ENCODE measurements around the gene ADI1.
"Not testable (repeated sequence)": the region's sequence is repeated elsewhere in the genome, so short reads cannot be mapped to it uniquely, and the experiment has no call there.

Gene ADI1

DNA sequence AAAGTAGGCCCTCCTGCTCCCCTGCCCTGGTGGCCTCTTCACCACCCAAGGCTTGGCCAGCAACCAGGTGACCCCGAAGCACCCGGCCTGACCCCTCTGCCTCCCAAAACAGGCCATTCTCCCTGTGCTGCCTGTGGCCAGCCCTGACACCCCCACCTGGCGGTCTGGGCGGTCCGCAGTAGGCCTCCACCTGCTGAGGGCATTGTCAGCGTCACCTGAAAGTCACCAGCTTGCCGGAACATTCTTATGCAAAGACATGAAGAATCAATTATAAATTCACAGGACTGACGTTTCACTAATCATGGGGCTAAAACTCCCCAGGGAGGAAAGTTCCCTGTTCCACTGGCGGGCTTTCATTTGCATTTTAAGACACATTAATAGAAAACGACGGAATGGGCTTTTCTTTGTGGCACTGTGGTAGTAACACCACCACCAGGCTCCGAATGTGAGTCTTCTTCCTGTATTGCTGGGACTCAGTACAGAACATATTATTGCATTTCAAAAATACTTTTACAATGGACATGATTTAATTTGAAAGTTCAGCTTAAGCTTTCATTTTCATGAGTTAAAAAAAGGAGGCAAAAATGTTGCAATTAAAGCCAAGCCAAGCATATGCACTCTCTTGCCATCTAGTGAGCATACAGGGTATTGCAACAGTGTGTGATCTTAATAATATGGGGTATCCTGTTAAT lies 57.4 kb downstream of the ADI1 start:
- DNase-seq, result no peak

- no peak for DNase-seq
These were observed 58.2 kb downstream of the ADI1 start for GRCh38 chr2:3460831-3461800.

DNA sequence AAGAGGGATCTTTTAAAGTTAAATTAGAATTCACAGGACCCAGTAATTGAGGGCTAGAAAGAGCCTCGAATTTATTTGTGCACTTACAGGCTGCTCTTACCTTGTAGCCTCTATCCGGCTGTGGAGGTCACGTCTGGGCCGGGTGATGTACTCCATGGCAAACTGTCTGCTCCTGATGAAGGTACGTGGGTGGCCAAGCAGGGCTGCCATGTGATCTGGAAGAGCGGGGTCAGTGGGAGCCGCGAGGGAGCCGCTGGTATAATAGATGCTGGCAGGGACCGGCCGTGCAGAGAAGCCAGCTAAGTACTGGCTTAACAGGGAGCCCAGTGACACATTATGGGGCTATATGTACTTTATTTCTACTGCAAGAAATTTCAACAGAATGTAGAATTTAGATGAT lies 59.2 kb downstream of the ADI1 start:
- no peak for DNase-seq

DNA sequence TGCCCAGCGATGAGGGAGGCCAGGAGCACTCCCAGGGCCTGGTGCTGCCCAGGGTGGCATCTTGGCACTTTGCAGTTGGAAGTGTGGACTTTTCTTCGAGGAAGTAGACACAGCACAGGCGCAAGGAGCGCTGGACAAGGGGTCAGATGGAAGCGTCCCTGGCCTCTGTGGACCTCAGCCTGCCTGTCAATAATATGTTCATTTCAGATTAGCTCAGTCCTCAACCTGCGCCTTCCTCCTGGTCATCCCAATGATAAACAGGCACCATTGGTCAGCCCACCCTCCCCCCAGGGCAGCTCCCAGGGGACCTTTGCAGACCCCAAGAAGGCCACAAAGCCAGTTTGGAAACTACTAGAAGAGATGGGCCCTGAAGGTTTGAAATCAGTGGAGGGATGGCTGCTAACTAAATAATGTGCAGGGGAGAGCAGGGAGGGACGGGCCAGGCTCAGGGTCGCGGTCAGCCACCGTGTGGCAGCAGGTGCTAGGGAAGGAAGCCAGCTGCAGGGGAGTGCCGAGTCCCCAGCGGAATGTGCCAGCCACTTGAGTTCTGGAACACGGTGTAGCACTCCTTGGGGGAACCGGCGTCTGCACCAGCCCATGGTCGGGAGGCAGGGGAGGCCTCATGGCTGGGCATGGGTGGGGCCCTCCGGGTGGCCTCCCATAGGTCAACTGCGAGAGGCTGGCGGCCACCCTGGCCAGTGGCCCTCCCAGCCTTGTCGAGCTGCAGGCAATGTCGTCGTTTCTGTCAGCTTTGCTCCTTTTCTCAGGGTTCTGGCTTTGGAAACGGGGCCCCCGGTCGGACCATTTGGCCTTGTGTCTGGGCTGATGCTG lies 59.9 kb downstream of the ADI1 start:
- no peak for DNase-seq

DNA sequence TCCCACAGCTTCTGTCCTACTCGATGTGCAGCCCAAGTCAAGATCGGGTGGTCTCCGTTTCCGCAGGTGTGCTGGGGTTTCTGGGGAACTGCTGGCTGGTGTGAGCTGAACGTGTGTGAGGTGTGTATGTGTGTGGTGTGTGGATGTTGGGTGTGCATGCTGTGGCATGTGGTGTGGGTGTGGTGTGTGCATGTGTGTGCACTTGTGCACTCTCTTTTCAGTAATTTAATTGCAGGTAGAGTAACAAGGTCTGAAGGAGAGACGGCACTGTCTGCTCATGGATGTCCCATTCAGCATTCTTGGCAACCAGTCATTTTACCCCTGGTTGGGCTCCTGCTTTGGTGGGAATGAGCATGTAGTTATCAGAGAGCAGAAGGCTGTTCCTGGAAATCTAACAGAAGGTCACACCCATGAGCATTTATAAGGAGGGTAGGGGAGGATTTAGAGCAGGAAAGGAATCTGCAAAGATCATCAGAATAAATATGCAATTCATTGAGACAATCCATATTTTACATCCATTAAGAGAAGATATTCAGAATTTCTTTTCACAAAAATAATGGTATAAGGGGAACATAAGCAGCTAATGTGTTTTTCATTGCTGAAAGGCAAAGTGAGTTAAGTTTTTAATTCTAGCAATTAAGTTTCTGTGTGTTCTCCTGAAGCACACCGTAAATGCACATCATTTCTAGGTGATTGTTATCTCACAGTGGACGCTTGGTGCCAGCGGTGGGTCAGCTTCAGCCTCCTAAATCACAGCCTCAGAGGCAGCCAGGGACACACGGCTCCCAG lies 60.7 kb downstream of the ADI1 start:
- DNase-seq, result no peak

DNA sequence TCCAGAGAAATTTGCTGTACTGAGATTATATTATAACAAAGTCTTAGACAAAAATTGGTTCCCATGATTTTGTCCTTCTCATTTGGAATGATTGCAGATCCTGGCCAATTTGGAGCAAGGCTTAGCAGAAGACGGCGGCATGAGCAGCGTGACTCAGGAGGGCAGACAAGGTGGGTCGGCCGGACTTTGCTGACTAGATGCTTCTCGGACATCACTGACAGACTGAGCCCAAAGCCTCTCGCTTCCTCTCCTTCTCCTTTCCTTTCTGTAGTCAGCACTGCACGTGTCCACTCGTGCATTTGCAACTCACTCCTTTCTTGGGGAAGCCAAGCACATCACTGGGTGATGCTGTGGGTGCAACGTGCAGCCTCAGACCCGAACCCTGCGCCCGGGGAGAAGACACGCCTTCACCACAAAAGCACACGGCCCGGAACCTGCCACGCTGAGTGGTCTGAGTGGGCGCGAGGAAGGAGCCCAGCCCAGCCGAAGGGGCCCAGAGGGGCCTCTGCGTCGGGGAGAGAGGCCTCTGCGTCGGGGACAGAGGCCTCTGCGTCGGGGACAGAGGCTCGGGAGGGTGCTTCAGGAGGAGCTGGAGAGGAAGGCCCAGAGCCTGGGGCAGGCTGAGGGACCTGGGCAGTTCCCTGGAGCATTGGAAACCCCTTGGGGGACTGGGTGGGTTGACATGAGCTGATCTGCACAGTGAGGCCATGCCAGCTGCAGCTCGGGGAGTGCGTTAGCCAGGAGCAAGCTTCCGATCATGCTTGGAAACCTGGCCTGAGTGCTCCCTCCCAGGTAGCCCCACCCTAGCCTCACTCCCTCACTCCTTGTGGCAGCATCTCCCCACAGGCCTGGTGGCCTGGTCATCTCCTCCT lies 61.6 kb downstream of the ADI1 start:
- no peak for DNase-seq

- DNase-seq, result no peak
These were observed 63.2 kb downstream of the ADI1 start for GRCh38 chr2:3456125-3456524.

DNA sequence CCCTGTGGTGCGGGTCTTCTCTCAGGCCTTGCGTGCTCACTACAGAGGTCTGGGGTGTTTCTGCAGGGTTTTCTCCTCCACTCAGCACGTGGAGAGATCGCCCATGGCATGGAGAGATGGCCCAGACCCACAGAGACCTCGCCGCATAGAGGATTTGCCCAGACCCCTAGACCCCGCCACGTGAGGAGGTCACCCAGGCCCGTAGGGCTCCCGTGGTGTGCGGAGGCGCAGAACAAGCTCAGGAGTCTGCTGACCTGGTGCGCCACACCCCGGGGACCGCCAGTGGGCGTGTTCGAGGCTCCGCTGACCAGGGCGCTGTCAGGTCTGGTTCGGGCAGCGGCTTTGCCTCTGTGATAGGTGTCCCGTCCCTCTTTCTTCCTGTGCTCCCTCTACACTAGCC lies 64.5 kb downstream of the ADI1 start:
- DNase-seq, result no peak

GRCh38 chr2:3454005-3454404 lies 65.3 kb downstream of the ADI1 start:
- DNase-seq, result not testable (repeated sequence)

DNA sequence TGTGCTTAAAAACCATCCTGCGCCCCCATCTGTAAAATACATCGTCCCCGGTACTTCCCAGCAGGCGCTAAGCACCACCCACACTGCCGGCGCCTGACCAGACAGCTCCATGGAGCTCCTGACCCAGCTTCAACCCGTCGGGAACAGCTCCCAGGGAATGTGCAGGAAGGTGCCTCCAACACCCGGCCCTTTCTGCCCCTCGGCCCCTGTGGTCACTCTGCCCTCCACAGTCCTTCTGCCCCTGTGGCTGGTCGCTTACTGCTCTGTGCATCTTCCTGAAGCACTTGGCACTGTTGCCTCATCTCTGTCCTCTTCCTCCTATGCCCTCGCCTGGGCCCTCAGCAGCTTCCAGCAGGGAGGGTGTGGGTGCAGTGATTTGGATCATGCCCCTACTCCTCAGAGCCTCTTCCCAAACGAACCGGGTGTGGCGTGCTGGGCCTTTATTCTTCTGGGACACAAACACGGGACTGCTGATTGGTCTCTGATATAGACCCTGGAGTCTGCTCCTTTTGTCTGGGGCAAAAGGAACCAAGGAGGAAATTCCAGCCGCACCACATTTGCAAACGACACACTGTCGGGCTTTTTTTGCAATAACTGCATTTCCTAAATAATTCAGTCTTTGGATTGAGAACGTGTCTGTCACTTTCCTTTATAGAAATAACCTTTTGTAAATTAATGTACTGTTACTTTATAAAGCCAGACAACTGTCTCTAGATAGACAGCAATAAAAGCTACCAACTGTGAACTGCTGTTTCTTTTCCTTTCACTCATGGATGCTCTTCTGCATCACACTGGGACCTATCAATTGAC lies 65.9 kb downstream of the ADI1 start:
- DNase-seq, result no peak

- DNase-seq, result no peak
These were observed 67.2 kb downstream of the ADI1 start for GRCh38 chr2:3451926-3452671.

DNA sequence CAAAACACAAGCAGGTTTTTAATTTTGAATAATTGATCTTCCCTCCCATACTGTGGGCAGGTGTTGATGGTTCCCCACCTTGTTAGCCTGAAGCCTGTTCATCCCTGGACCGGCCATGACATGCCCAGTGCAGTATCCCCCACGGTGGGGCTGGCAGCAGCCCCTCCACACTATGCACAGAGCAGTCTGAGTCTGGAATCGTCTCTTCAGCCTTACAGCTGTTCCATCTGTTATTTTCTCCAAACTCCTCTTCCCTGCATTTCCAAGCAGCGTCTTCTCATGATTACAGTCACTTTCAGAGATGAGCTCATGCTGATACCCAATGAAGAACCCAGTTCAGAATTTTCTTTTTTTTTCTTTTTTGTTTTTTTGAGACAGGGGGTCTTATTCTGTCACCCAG lies 68.2 kb downstream of the ADI1 start:
- DNase-seq, result no peak

GRCh38 chr2:3450385-3451010 lies 68.8 kb downstream of the ADI1 start:
- no peak for DNase-seq

- no peak for DNase-seq
These were observed 69.4 kb downstream of the ADI1 start for GRCh38 chr2:3449936-3450335.

DNA sequence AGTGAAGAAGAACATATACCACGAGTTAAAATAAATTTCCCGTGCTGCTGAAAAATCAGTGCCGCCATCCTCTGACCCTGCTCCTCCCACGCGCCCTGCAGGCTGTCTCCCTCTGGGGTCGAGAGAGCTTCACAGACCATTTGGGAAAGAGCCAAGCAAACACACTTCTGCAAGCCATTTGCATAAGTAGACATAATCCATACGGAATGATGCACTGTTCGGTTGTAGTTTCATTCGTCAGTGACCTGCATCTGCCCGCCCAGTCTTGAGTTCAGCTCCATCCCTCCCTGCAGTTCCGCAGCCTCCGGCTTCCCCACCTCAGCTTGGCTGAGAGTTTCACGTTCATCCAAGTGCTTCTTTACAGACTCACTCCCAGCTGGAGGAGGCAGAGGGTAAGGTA lies 70.2 kb downstream of the ADI1 start:
- no peak for DNase-seq

DNA sequence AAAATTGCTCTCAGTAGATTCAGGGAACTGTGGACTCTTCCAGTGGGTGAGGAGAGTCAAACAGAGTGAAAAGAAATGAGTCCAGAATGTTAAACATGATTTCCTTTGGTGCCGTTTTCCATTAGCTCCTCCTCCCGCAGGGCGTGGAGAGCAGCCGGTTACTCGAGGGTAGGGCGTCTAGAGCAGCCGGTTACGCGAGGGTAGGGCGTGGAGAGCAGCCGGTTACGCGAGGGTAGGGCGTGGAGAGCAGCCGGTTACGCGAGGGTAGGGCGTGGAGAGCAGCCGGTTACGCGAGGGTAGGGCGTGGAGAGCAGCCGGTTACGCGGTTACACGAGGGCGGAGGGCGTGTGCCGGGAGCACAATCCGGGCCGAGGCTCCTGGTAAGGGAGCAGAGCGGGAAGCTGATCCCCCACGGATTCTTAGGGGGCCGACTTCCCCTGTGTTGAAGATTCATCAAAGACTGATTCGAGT lies 70.9 kb downstream of the ADI1 start:
- not testable (repeated sequence) for DNase-seq

DNA sequence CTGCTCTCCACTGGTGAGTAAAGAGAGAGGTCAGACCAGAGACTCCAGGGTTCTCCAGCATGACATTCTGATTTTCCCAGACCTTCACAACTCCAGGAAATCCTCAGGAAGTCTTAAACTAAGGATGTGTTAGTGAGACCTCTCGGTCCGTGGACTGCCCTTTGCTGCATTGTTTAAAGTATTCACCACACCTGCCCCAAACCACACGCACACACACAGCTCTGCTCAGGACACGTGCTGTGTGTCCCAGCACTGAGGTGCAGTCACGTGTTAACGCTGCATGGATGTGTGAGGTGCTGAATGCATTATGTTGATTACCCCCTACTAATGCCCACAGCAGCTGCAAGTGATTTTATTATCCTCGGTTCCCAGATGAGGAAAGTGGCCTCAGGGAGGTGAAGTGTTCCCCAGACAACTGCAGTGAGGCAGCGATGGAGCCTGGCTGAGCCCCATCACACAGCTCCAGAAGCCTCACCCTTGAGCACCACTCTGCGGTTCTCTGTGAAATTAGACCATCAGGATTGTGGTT lies 71.5 kb downstream of the ADI1 start:
- DNase-seq, result no peak
